GM21515 (cell line): ENCODE results near the gene GEMIN7.
A peak's percentile ranks its signal among the peaks of the same experiment; 100 is the strongest.

Experiments used
- ATAC-seq: cut with Tn5 transposase; IDR thresholded peaks from one replicate; pipeline ENCODE4 v1.9.1; 2021; ENCODE audit not compliant: unreplicated experiment

Gene GEMIN7

GRCh38 chr19:45079063-45079910 lies at the start of gene GEMIN7:
GEMIN7 (plus strand) TSS chr19:45079260; CDS start chr19:45090115, 10,855 bp downstream.
- ATAC-seq: peak; percentile 34

GRCh38 chr19:45030825-45031224 lies 48.2 kb upstream of the GEMIN7 start:
- ATAC-seq: no peak

- ATAC-seq: no peak
These were observed 46.6 kb upstream of the GEMIN7 start for GRCh38 chr19:45032421-45032820.

GRCh38 chr19:45035755-45036154 lies 43.3 kb upstream of the GEMIN7 start:
- ATAC-seq: no peak

- ATAC-seq: no peak
These were observed 41.5 kb upstream of the GEMIN7 start for GRCh38 chr19:45037393-45038169.

GRCh38 chr19:45038931-45039893 lies 39.8 kb upstream of the GEMIN7 start, which contains the start of gene CLASRP:
CLASRP (plus strand) TSS chr19:45039045; CDS start chr19:45040213, 1,168 bp downstream.
- ATAC-seq: peak; percentile 77

- no peak for ATAC-seq
These were observed 38.8 kb upstream of the GEMIN7 start for GRCh38 chr19:45040059-45040771.

- ATAC-seq: no peak
These were observed 37.9 kb upstream of the GEMIN7 start for GRCh38 chr19:45041125-45041524.

- ATAC-seq: no peak
These were observed 33.2 kb upstream of the GEMIN7 start for GRCh38 chr19:45045671-45046353.

- ATAC-seq: no peak
These were observed 32.7 kb upstream of the GEMIN7 start for GRCh38 chr19:45046355-45046754.

- ATAC-seq: no peak
These were observed 31.8 kb upstream of the GEMIN7 start for GRCh38 chr19:45047188-45047797.

GRCh38 chr19:45049073-45049736 lies 29.9 kb upstream of the GEMIN7 start:
- ATAC-seq: no peak

- ATAC-seq: no peak
These were observed 29.0 kb upstream of the GEMIN7 start for GRCh38 chr19:45050036-45050435.

GRCh38 chr19:45051929-45052579 lies 27.0 kb upstream of the GEMIN7 start:
- ATAC-seq: no peak

GRCh38 chr19:45056831-45057230 lies 22.2 kb upstream of the GEMIN7 start:
- no peak for ATAC-seq

GRCh38 chr19:45057444-45057843 lies 21.6 kb upstream of the GEMIN7 start:
- no peak for ATAC-seq

- ATAC-seq: no peak
These were observed 20.4 kb upstream of the GEMIN7 start for GRCh38 chr19:45058622-45059159.
